HCT116 (cell line): ENCODE results near the gene PREX1. TPM values are rescaled to one million over a fixed set of nuclear protein-coding genes. Genes with fewer than 3 reads are reported as not detected.

Experiments
- ATAC-seq: fragments of 200-7000 bp; cut with Tn5 transposase; 2 replicates; pipeline ENCODE4 v1.9.1; 2020; ENCODE audit warnings: mild to moderate bottlenecking, moderate library complexity
- BruUV-seq: library from RNA; stranded (reverse); fragments of 400-500 nt; replicated peaks from 2 replicates; lab custom pipeline; 2021; lab: Mats Ljungman, UMichigan
- CTCF ChIA-PET: fragments of 300-600 bp; sonication (Branson Sonifier 250); formaldehyde crosslinking; loops from one replicate; lab custom pipeline; 2021; ENCODE audit warnings: antibody characterized with exemption; lab: Charles Lee
- POLR2A ChIA-PET: fragments of 300-600, 350-600 bp; sonication (Branson Sonifier 250); formaldehyde crosslinking; loops from one replicate; lab custom pipeline; 2021; ENCODE audit warnings: antibody characterized with exemption; lab: Charles Lee
- RAD21 ChIA-PET, 2 experiments: fragments of 300-600 bp; sonication (Branson Sonifier 250); formaldehyde crosslinking; loops; one replicate each; lab custom pipeline; 2023; ENCODE audit warnings: low total read pairs in 2 of 2; ENCODE audit not compliant: uncharacterized antibody in 2 of 2, unreplicated experiment in 2 of 2, low non-redundant PET in 1 of 2; lab: Charles Lee
- DNase-seq: peaks from one replicate; pipeline ENCODE4 v3.0.0-alpha.2; 2010; ENCODE audit warnings: low read depth, low spot score
- H2AFZ ChIP-seq: fragments of 200-600 bp; shearing (Covaris generic), sonication (generic); 2 replicates; pipeline ENCODE4 v1.6.1; 2017; ENCODE audit warnings: low read depth, mixed run types, mixed read lengths, antibody characterized with exemption, low read length; ENCODE audit not compliant: poor library complexity, severe bottlenecking
- H3K27ac ChIP-seq: 2 replicates; pipeline ENCODE4 v1.5.1; 2012; ENCODE audit warnings: low read depth, low read length
- H3K27me3 ChIP-seq: fragments of 200-600 bp; sonication (generic); 2 replicates; pipeline ENCODE4 v1.6.1; 2016; ENCODE audit warnings: mixed run types, low read length, mixed read lengths; ENCODE audit not compliant: insufficient read depth
- H3K36me3 ChIP-seq, 2 experiments: fragments of 200-500 bp in 1 of 2; fragments of 200-600 bp in 1 of 2; sonication (Bioruptor generic) in 1 of 2; sonication (generic) in 1 of 2; 2 replicates each; pipeline versions ENCODE4 v1.5.1 to v1.6.1; 2014 to 2016; ENCODE audit warnings: low read length in 2 of 2, inconsistent platforms in 1 of 2, mixed read lengths in 1 of 2, mixed run types in 1 of 2; ENCODE audit not compliant: insufficient read depth in 2 of 2, control insufficient read depth in 1 of 2
- H3K4me1 ChIP-seq, 2 experiments: fragments of 200-600 bp in 1 of 2; sonication (generic) in 1 of 2; 2 replicates each; pipeline versions ENCODE4 v1.5.1 to v1.6.1; 2012 to 2017; ENCODE audit warnings: low read length in 2 of 2, inconsistent platforms in 1 of 2, mild to moderate bottlenecking in 1 of 2, mixed read lengths in 1 of 2, mixed run types in 1 of 2, moderate library complexity in 1 of 2; ENCODE audit not compliant: insufficient read depth in 2 of 2, control insufficient read depth in 1 of 2
- H3K4me2 ChIP-seq: fragments of 200-600 bp; sonication (generic); 2 replicates; pipeline ENCODE4 v1.6.1; 2017; ENCODE audit warnings: mixed run types, low read length, mixed read lengths
- H3K4me3 ChIP-seq, 2 experiments: fragments of 200-600 bp in 1 of 2; sonication (generic) in 1 of 2; replicated peaks in 1 of 2; 2 replicates each; pipeline ENCODE4 v1.5.1; 2011 to 2016; ENCODE audit warnings: low read length in 2 of 2, control low read depth in 1 of 2, low read depth in 1 of 2, mild to moderate bottlenecking in 1 of 2, mixed read lengths in 1 of 2, mixed run types in 1 of 2
- H3K79me2 ChIP-seq: fragments of 200-600 bp; sonication (generic); 2 replicates; pipeline ENCODE4 v1.6.1; 2017; ENCODE audit warnings: mild to moderate bottlenecking, mixed run types, low read length, moderate library complexity, mixed read lengths; ENCODE audit not compliant: insufficient read depth
- H3K9ac ChIP-seq: fragments of 200-600 bp; sonication (generic); 2 replicates; pipeline ENCODE4 v1.6.1; 2016; ENCODE audit warnings: low read length, mixed read lengths
- H3K9me2 ChIP-seq: fragments of 200-600 bp; sonication (generic), shearing (Covaris generic); 2 replicates; pipeline ENCODE4 v1.6.1; 2017; ENCODE audit warnings: mixed run types, mild to moderate bottlenecking, moderate library complexity; ENCODE audit not compliant: insufficient read depth
- H3K9me3 ChIP-seq, 2 experiments: fragments of 200-500 bp in 1 of 2; fragments of 200-600 bp in 1 of 2; sonication (Bioruptor generic) in 1 of 2; sonication (generic) in 1 of 2; 2 replicates each; pipeline ENCODE4 v1.6.1; 2014 to 2017; ENCODE audit warnings: low read length in 2 of 2, mixed read lengths in 2 of 2, inconsistent platforms in 1 of 2, low read depth in 1 of 2, mild to moderate bottlenecking in 1 of 2, mixed run types in 1 of 2, moderate library complexity in 1 of 2; ENCODE audit not compliant: control insufficient read depth in 1 of 2, insufficient read depth in 1 of 2
- H4K20me1 ChIP-seq: fragments of 200-600 bp; sonication (generic), shearing (Covaris generic); 2 replicates; pipeline ENCODE4 v1.6.1; 2017; ENCODE audit warnings: mixed run types, mild to moderate bottlenecking, moderate library complexity; ENCODE audit not compliant: insufficient read depth
- ELF1 ChIP-seq: IDR thresholded peaks from 2 replicates; pipeline ENCODE4 v1.6.1; 2012; ENCODE audit warnings: low read depth, borderline replicate concordance
- EZH2 ChIP-seq: fragments of 200-600 bp; sonication (generic); IDR thresholded peaks from 2 replicates; pipeline ENCODE4 v1.6.1; 2017; ENCODE audit warnings: antibody characterized with exemption, mixed run types
- FOSL1 ChIP-seq: IDR thresholded peaks from 2 replicates; pipeline ENCODE4 v1.6.1; 2012; ENCODE audit warnings: low read depth
- JUND ChIP-seq: IDR thresholded peaks from 2 replicates; pipeline ENCODE4 v1.6.1; 2012
- RAD21 ChIP-seq: IDR thresholded peaks from 2 replicates; pipeline ENCODE4 v1.6.1; 2012; ENCODE audit warnings: low read depth, mild to moderate bottlenecking
- SIN3A ChIP-seq: IDR thresholded peaks from 2 replicates; pipeline ENCODE4 v1.6.1; 2012; ENCODE audit warnings: low read depth
- SP1 ChIP-seq: IDR thresholded peaks from 2 replicates; pipeline ENCODE4 v1.6.1; 2012; ENCODE audit warnings: low read depth
- SRF ChIP-seq: IDR thresholded peaks from 2 replicates; pipeline ENCODE4 v1.6.1; 2012; ENCODE audit warnings: low read depth
- YY1 ChIP-seq: IDR thresholded peaks from 2 replicates; pipeline ENCODE4 v1.6.1; 2011; ENCODE audit warnings: low read length, low read depth, moderate library complexity, mild to moderate bottlenecking; ENCODE audit not compliant: insufficient replicate concordance; ENCODE audit errors: extremely low read depth
- ZFX ChIP-seq: fragments of 450-650 bp; IDR thresholded peaks from 2 replicates; pipeline ENCODE4 v1.6.1; 2017
- ZNF274 ChIP-seq: fragments of 200-500 bp; sonication (Bioruptor generic); IDR thresholded peaks from 2 replicates; pipeline ENCODE4 v1.6.1; 2014; ENCODE audit warnings: mild to moderate bottlenecking, low read depth, low read length, inconsistent platforms
- intact Hi-C: fragments of 100-400 bp; cut with micrococcal nuclease; formaldehyde crosslinking; loops from 2 replicates; pipeline ENCODE4 v1.10.0; 2022
- total RNA-seq: library from RNA; stranded (reverse); gene quantifications from one replicate; pipeline ENCODE4 v1.2.1, GENCODE V29; 2021; ENCODE audit not compliant: unreplicated experiment
- TF ChIP-seq, protein P1 (sequence below), 3 experiments: fragments of 200-600 bp in 1 of 3; sonication (generic) in 1 of 3; IDR thresholded peaks in 2 of 3; conservative IDR thresholded peaks in 1 of 3; 2 replicates each; pipeline ENCODE4 v1.5.1; 2012 to 2017; ENCODE audit warnings: low read depth in 2 of 3, low read length in 2 of 3, antibody characterized with exemption in 1 of 3, borderline replicate concordance in 1 of 3, control low read depth in 1 of 3, mild to moderate bottlenecking in 1 of 3, mixed read lengths in 1 of 3, mixed run types in 1 of 3, moderate library complexity in 1 of 3; ENCODE audit not compliant: insufficient read depth in 1 of 3
- TF ChIP-seq, protein P2 (sequence below): IDR thresholded peaks from 2 replicates; pipeline ENCODE4 v1.6.1; 2011; ENCODE audit warnings: mild to moderate bottlenecking, low read length, moderate library complexity; ENCODE audit not compliant: insufficient replicate concordance; ENCODE audit errors: extremely low read depth
- TF ChIP-seq, protein P3 (sequence below): IDR thresholded peaks from 2 replicates; pipeline ENCODE4 v1.6.1; 2012

PREX1 gene
- total RNA-seq, 1 experiment from 2014 or later: 6.1 TPM

DNA sequence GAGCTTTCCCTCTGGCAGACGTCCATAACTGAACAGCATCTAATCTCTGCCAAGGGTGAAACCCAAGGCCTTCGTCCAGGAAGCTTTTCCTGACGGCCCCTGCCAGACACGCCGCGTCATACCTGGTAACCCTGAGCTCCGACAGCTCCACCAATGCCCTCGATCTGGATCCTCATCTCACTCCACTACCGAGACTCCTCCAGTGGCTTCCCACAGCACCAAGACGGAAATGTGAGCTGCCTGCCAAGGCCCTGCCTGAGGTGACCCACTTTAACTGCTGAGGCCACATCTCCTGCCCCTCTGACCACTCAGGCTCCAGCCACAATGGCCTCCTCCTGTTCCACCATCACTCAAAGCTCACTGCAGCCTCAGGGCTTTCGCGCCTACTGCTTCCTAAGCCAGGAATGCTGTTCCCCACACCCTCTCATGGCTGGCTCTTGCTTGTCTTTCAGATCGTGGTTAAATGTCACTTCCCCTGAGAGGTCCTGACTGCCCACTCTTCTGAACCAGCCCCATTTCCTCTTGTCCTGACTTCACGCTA, 143.2 kb downstream of the PREX1 start:
- H4K20me1 ChIP-seq: no peaks in the 10 kb centered on the region
- no peak for ATAC-seq
- TF ChIP-seq ZFX: no peak
- no peak for TF ChIP-seq ZNF274
- TF ChIP-seq SRF: no peak
- TF ChIP-seq JUND: no peak
- TF ChIP-seq YY1: no peak
- TF ChIP-seq FOSL1: no peak
- TF ChIP-seq, protein P1, sequence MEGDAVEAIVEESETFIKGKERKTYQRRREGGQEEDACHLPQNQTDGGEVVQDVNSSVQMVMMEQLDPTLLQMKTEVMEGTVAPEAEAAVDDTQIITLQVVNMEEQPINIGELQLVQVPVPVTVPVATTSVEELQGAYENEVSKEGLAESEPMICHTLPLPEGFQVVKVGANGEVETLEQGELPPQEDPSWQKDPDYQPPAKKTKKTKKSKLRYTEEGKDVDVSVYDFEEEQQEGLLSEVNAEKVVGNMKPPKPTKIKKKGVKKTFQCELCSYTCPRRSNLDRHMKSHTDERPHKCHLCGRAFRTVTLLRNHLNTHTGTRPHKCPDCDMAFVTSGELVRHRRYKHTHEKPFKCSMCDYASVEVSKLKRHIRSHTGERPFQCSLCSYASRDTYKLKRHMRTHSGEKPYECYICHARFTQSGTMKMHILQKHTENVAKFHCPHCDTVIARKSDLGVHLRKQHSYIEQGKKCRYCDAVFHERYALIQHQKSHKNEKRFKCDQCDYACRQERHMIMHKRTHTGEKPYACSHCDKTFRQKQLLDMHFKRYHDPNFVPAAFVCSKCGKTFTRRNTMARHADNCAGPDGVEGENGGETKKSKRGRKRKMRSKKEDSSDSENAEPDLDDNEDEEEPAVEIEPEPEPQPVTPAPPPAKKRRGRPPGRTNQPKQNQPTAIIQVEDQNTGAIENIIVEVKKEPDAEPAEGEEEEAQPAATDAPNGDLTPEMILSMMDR (IDR thresholded peaks at IDR 0.05 in 2 of 3, conservative IDR thresholded peaks at IDR 0.05 in 1 of 3; ENCODE audit: borderline replicate concordance in 1 of 3, insufficient read depth in 1 of 3, low read depth in 2 of 3, low read length in 2 of 3): no peak
- TF ChIP-seq SIN3A: no peak
- no peak for TF ChIP-seq RAD21
- TF ChIP-seq, protein P2, sequence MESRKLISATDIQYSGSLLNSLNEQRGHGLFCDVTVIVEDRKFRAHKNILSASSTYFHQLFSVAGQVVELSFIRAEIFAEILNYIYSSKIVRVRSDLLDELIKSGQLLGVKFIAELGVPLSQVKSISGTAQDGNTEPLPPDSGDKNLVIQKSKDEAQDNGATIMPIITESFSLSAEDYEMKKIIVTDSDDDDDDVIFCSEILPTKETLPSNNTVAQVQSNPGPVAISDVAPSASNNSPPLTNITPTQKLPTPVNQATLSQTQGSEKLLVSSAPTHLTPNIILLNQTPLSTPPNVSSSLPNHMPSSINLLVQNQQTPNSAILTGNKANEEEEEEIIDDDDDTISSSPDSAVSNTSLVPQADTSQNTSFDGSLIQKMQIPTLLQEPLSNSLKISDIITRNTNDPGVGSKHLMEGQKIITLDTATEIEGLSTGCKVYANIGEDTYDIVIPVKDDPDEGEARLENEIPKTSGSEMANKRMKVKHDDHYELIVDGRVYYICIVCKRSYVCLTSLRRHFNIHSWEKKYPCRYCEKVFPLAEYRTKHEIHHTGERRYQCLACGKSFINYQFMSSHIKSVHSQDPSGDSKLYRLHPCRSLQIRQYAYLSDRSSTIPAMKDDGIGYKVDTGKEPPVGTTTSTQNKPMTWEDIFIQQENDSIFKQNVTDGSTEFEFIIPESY: no peak
- TF ChIP-seq, protein P3, sequence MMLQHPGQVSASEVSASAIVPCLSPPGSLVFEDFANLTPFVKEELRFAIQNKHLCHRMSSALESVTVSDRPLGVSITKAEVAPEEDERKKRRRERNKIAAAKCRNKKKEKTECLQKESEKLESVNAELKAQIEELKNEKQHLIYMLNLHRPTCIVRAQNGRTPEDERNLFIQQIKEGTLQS: no peak
- TF ChIP-seq SP1: no peak
- TF ChIP-seq ELF1: no peak
- no peak for TF ChIP-seq EZH2
- no peak overlapping the region for H3K4me3 ChIP-seq
- peaks cover 22% of the 10 kb centered on the region in 2 experiments for H3K4me1 ChIP-seq
- no peak overlapping the region for H2AFZ ChIP-seq
- no peaks in the 10 kb centered on the region for H3K36me3 ChIP-seq
- H3K27me3 ChIP-seq: no peaks in the 10 kb centered on the region
- no TSS peak for BruUV-seq
- RAD21 ChIA-PET: no interaction called here
- CTCF ChIA-PET: interaction anchor here (2.5 kb wide), 1 partner anchor 27 kb away, joined by 10 read pairs; no protein-coding TSS in a partner anchor
- no peak for DNase-seq
- POLR2A ChIA-PET: interaction anchor here (0.5 kb wide), 1 partner anchor 1329 kb away, joined by 4 read pairs; no protein-coding TSS in a partner anchor
- H3K4me2 ChIP-seq: no peak overlapping the region
- no peaks in the 10 kb centered on the region for H3K9me2 ChIP-seq
- intact Hi-C loops: no loop called here
- H3K9ac ChIP-seq: no peak overlapping the region
- H3K9me3 ChIP-seq: no peaks in the 10 kb centered on the region
- H3K79me2 ChIP-seq: no peaks in the 10 kb centered on the region
- no peak overlapping the region for H3K27ac ChIP-seq
